ENCODE results near the gene NOS3. TPM values are rescaled to one million over a fixed set of nuclear protein-coding genes. Genes with fewer than 3 reads are reported as not detected.

Gene NOS3
- total RNA-seq, 1 experiment from 2014 or later: 3.2 TPM

DNA sequence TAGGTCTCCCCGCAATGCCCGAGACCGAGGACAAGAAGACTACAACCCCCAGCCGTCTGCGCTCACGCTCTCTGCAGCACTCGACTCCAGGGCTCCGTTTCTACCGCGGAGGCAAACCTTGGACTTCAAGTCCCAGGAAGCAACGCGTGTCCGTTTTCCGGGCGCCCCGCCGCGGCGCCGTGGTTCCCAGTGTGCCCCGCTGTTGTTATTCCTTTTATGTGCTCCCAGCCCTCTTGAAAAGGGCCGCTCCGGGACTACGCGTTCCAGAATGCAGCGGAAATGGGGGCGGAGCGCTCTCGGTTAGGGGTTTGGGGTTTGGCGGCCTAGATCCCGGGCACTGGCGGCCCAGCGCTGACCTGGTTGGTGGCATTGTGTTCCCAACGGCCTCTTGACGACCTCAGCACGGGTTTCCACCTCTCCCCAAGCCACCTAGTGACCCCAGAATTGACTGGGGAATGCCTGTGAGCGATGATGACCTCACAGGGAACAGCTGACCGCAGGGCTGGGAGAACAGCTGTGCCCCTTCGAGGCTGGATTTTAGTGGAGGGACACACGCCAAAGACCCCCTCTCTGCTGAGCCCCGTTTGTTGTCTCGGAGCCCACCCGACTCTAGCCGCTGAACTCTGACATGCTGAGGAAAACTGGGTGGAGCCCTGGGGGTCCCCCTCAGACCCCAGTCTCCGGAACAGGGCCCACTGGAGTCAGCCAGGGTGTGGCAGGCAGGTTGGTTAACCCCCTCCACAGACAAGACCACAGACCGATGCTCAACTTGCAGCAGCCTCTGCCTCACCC is 67.4 kb downstream of the NOS3 start:
- CTCF ChIA-PET: no interaction called here
- Histone ChIP-seq H3K4me2 (peak overlapping the region; percentile 98), H3K79me2 (ENCODE audit: low read depth) (peaks cover 27% of the 10 kb centered on the region), H2AFZ (peak overlapping the region; percentile 88), H3K27me3 (ENCODE audit: insufficient read depth, low read depth) (no peaks in the 10 kb centered on the region), H3F3A (ENCODE audit: insufficient read depth, low read depth) (peaks cover 42% of the 10 kb centered on the region; the same call in 1 of the 2 replicates), H3K27ac (peak overlapping the region; percentile 41), H3K9me3 (ENCODE audit: insufficient read depth, low read depth) (no peaks in the 10 kb centered on the region), H4K20me1 (ENCODE audit: insufficient read depth) (no peaks in the 10 kb centered on the region; the same call in 1 of the 2 replicates), H3K4me3 (peak overlapping the region; percentile 82), H3K36me3 (ENCODE audit: low read depth) (no peaks in the 10 kb centered on the region), H3K4me1 (replicated peaks; ENCODE audit: insufficient read depth) (peaks cover 43% of the 10 kb centered on the region), H3K9me2 (ENCODE audit: insufficient read depth) (no peaks in the 10 kb centered on the region)
- TF ChIP-seq EZH2 (IDR thresholded peaks at IDR 0.05; ENCODE audit: low read depth) (no peak), CTCF (conservative IDR thresholded peaks at IDR 0.05) (no peak)
- DNase-seq: peak; percentile 99 to 100
- intact Hi-C loops (cut with micrococcal nuclease; ENCODE audit: unreplicated experiment): loop anchor here (1.0 kb wide), 6 partner anchors 19 to 169 kb away; partner anchors contain the start of genes ABCB8, ABCF2 and AGAP3
- POLR2A ChIA-PET (ENCODE audit: unreplicated experiment): interaction anchor here (0.6 to 1.0 kb wide), 4 partner anchors 20 to 34 kb away, joined by 3 to 8 read pairs (median 4); partner anchors contain the start of genes ABCB8 and ATG9B
- BruUV-seq (replicated peaks): TSS peak; percentile 75

DNA sequence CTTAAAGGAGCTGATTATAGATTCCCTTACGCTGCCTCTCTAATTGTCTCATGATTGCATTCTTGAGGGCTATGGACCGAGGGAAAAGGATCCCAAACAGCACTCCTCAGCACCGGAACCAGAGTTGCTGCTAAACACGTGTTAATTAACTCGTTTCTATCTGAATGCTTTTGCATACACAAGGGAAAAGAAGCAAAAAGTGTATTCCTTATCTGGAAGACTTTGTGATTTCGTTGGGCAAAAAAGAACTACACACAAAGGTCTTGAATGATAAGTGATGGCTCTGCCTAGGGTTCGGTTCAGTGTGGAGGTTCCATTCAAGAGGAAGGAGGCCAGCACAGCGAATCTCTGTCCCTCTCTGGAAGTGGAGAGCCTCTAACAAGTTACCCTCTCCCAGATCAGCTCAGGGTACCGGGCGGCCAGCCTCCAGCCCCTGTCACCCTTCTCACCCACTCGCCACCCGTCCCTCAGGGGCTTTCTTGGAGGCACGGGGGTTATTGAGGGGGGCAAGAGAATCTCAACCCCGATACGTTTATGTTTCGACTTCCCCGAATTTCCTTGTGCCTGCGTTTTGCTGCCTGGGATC is 68.1 kb downstream of the NOS3 start:
- no peaks in the 10 kb centered on the region for H3K9me2 ChIP-seq (ENCODE audit: insufficient read depth)
- TF ChIP-seq CTCF (conservative IDR thresholded peaks at IDR 0.05) (no peak), EZH2 (IDR thresholded peaks at IDR 0.05; ENCODE audit: low read depth) (no peak)
- H3K27me3 ChIP-seq (ENCODE audit: insufficient read depth, low read depth): no peaks in the 10 kb centered on the region
- DNase-seq: no peak
- ChIA-PET POLR2A (ENCODE audit: unreplicated experiment) (interaction anchor here (0.6 to 0.7 kb wide), 3 partner anchors 21 to 35 kb away, joined by 3 to 8 read pairs (median 6); partner anchors contain the start of gene ATG9B), CTCF (no interaction called here)
- intact Hi-C loops (cut with micrococcal nuclease; ENCODE audit: unreplicated experiment): loop anchor here (1.0 kb wide), 6 partner anchors 20 to 168 kb away; partner anchors contain the start of genes ABCB8, ABCF2 and AGAP3
- H3K36me3 ChIP-seq (ENCODE audit: low read depth): no peaks in the 10 kb centered on the region
- TSS peak; percentile 61 for BruUV-seq (replicated peaks)
- H3K4me3 ChIP-seq: peak overlapping the region; percentile 82
- H2AFZ ChIP-seq: peak overlapping the region; percentile 79
- peak overlapping the region; percentile 41 for H3K27ac ChIP-seq
- H3F3A ChIP-seq (ENCODE audit: insufficient read depth, low read depth): peaks cover 49% of the 10 kb centered on the region; the same call in 1 of the 2 replicates
- H3K4me2 ChIP-seq: peak overlapping the region; percentile 93
- H4K20me1 ChIP-seq (ENCODE audit: insufficient read depth): peaks cover 6% of the 10 kb centered on the region
- peaks cover 33% of the 10 kb centered on the region for H3K79me2 ChIP-seq (ENCODE audit: low read depth)
- H3K9me3 ChIP-seq (ENCODE audit: insufficient read depth, low read depth): no peaks in the 10 kb centered on the region
- H3K4me1 ChIP-seq (replicated peaks; ENCODE audit: insufficient read depth): peaks cover 50% of the 10 kb centered on the region

GRCh38 chr7:151059367-151060112 is 68.7 kb downstream of the NOS3 start, which contains the start of gene SLC4A2:
SLC4A2 (plus strand) TSS chr7:151059589; CDS start chr7:151061988, 2,399 bp downstream.
- Histone ChIP-seq H3K27me3 (ENCODE audit: insufficient read depth, low read depth) (no peaks in the 10 kb centered on the region), H2AFZ (peak within 1 kb of the TSS; percentile 79), H3K27ac (peak within 1 kb of the TSS; percentile 41), H3K4me1 (replicated peaks; ENCODE audit: insufficient read depth) (peaks cover 50% of the 10 kb centered on the region), H3K4me3 (peak within 1 kb of the TSS; percentile 82), H4K20me1 (ENCODE audit: insufficient read depth) (peaks cover 9% of the 10 kb centered on the region), H3K79me2 (ENCODE audit: low read depth) (peaks cover 38% of the 10 kb centered on the region), H3F3A (ENCODE audit: insufficient read depth, low read depth) (peaks cover 50% of the 10 kb centered on the region; the same call in 1 of the 2 replicates), H3K36me3 (ENCODE audit: low read depth) (no peaks in the 10 kb centered on the region), H3K4me2 (peak within 1 kb of the TSS; percentile 93), H3K9me2 (ENCODE audit: insufficient read depth) (no peaks in the 10 kb centered on the region), H3K9me3 (ENCODE audit: insufficient read depth, low read depth) (no peaks in the 10 kb centered on the region)
- DNase-seq: peak in 1 of 2 experiments; percentile 87
- no TSS peak for BruUV-seq (replicated peaks)
- TF ChIP-seq EZH2 (IDR thresholded peaks at IDR 0.05; ENCODE audit: low read depth) (no peak), CTCF (conservative IDR thresholded peaks at IDR 0.05) (peak; percentile 78)
- intact Hi-C loops (cut with micrococcal nuclease; ENCODE audit: unreplicated experiment): loop anchor here (1.0 kb wide), 1 partner anchor 21 kb away; the partner anchor contains the start of gene FASTK
- POLR2A ChIA-PET (ENCODE audit: unreplicated experiment): no interaction called here
- CTCF ChIA-PET: interaction anchor here (0.7 kb wide), 1 partner anchor 25 kb away, joined by 3 read pairs; no protein-coding TSS in a partner anchor

All from PC-9 (cell line).